GM18519 (cell line): ENCODE results near the gene SPINK2.

Experiments used
- ATAC-seq: cut with Tn5 transposase; IDR thresholded peaks from one replicate; pipeline ENCODE4 v1.9.1; 2021; ENCODE audit warnings: mild to moderate bottlenecking, moderate library complexity; ENCODE audit not compliant: unreplicated experiment, low FRiP score

SPINK2 gene, protein sequence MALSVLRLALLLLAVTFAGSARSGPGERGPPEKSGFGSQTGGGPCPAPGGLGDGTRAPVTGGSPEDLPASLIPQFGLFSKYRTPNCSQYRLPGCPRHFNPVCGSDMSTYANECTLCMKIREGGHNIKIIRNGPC

DNA sequence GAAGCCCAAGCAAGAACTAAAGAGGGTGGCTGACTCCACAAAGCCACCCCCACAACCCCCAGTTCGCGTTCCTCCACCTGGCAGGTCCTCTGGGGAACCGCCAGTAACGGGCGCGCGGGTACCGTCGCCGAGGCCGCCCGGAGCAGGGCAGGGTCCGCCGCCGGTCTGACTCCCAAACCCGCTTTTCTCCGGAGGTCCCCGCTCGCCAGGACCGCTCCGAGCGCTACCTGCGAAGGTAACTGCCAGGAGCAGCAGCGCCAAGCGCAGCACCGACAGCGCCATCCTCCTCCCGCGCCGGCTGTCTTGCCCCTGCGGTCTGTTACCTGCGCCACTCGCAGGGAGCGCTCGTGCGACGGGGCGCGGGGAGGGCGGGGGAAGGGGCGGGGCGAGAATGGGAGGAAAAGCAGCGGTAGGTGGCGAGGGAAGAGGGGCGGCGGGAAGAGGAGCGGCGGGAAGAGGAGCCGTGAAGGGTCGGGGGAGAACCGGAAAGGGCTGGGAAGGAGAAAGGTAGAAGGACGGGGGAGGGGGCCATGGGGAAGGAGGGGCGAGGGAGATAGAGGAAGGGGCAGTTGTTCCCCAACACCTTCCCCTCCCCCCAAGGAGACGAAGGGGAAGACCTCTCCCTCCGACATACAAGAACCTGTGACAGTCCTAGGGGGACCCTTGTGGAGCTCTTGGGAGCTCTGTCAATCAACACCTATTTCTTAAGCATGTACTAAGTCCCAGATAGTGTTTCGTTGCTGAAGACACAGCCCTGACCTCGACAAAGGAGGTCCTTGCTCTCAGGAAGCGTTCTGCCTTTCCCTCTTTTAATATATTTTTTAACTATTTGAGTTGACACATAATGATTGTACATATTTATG is at the start of gene SPINK2:
Gene SPINK2 (minus strand): TSS at position 321 of the 863 bp plus-strand sequence. CDS start 39 bp downstream, at position 282.
- peak; percentile 37 for ATAC-seq

DNA sequence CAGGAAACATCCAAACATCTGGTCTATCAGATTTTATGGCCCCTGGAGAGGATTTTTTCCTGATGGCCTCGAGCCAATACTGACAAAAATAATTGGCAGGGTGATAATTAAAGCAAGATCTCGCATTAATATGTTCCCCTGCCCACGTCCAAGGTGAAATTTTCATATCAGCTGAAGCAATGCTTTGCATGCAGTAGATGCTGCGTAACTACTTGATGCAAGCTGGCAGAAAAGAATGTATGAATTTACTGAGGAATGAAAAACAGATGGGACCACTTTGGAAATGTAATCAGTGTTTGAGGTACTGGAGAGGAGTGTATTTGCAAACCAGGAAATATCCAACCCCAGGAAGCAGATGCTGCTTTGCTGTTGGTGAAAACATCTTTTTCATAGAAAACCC is 49.4 kb upstream of the SPINK2 start:
- no peak for ATAC-seq

DNA sequence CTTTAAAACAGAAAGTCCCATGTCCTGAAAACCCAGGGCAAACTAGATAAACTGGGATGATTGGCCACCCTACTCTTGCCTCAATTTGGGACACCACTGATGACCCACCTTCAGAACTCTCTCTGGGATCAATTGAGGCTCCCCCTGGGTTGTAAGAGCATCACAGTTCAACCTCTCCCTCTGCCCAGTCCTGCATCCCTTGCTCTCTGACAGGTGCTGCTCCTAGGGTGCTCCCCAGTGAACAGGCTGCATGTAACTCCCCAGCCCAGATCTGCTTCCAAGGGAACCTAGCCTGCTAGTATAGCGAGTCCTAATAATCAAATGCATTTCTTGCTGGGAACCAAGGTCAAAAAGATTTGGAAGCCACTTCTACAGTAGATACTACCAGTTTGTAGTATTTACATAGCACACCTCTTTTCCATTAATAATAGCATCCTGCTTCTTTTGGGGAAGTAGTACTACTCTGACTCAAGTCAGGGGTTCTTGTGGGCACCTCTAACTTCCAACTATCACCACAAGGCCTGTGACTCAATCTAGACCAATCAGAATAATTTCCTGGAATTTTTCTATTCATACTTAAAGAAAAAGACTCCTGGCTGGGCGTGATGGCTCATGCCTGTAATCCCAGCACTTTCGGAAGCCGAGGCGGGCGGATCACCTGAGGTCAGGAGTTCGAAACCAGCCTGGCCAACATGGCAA is 42.1 kb upstream of the SPINK2 start:
- ATAC-seq = no peak

DNA sequence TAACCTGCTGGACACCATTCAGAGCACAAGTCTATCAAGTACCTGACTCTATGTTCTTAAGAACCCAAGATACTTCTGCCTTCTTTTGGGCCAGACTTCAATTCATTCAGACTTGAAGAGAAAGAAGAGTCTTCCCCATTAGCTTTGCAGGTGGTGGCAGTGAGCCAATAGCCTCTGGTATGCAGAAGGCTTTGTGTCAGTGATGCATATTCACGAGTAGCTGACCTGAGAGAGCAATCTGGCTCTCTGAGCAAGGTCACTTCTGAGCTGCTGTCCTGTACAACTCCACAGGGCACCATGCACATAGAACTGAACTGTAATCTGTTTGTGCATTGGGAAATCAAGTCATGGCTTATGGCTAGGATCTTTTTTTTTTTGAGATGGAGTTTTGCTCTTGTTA is 39.9 kb upstream of the SPINK2 start:
- no peak for ATAC-seq

DNA sequence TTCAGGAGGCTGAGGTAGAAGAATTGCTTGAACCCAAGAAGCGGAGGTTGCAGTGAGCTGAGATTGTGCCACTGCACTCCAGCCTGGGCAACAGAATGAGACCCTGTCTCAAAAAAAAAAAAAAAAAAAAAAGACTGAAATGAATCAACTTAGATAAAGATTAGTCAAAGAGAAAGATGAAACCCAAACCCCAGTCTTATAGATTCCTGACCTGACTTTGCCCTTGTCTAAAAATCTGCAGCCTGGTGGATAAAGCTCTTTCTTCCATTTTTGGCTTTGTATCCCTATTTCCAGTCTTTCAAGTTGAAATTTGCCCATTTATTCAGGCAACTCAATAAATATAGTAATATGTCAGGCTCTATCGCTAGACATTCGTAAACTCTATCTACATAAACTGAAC is 39.3 kb upstream of the SPINK2 start:
- peak; percentile 46 for ATAC-seq

DNA sequence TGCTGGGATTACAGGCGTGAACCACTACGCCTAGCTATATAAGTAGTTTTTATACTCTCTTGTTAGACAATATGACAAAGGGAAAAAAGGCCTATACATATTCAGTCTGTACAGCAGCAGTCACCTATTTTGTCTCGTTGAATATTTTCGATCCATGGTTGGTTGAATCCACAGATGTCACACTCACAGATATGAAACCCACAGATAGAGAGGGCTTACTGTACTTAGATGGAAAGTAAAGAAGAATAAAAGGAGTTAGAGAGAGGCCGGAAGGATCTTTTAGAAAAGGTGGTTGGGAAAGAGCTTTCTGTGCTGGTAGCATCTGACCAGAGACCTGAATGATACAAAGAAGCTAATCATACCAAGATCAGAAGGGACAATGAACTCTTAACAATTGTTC is 38.3 kb upstream of the SPINK2 start:
- peak; percentile 48 for ATAC-seq

GRCh38 chr4:56857601-56858309 is 36.3 kb upstream of the SPINK2 start:
- no peak for ATAC-seq

- ATAC-seq = no peak
These were observed 35.2 kb upstream of the SPINK2 start for GRCh38 chr4:56856656-56857055.

DNA sequence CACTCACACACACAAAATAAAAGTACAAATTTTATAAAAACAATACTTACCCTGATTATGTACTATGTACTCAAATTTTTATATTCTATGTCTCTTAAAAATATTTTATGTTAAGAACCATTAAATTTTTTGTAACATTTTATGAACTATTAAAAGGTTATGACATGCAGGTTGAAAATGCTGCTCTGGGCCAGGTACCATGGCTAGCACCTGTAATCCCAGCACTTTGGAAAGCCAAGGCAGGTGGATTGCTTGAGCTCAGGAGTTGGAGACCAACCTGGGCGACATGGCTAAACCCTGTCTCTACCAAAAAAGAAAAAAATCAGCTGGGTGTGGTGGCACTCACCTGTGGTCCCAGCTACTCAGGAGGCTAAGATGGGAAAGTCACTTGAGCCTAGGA is 29.4 kb upstream of the SPINK2 start:
- no peak for ATAC-seq

DNA sequence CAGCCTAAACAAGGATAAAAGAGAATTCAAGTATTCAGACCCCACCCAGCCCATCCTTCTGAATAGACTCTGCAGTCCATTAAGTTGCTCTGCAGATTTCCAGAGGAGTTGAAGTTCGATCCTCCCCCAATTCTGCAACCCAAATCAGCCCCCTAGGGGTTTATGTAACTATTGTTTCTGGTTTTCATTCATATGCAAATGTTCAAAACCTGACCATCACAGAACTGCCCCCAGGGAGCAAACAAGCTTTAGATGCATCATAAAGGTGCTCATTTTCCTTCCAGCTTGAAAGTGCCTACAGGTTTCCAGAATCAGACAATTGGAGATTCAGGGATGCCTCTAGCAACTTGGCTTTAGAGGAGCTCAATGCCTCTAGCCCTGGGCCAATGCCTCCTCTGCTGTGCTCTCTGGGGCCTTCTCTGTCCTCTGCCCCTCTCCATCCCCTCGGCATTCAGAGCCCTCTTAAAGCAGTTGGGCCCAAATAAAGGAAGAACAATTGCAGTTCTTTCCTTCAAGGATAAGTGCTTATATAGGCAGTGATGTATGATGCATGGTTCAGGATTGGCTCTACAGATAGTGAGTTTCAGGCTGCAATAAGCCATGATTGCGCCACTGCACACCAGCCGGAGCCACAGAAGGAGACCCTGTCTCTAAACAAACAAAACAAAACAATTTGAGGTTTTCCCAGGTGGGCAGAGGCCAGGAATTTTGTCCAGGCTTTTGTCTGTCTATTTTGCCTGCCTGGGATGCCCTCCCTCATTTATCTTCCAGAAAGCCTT is 23.5 kb upstream of the SPINK2 start:
- no peak for ATAC-seq

- no peak for ATAC-seq
These were observed 22.0 kb upstream of the SPINK2 start for GRCh38 chr4:56843421-56843899.

- ATAC-seq = no peak
These were observed 19.1 kb upstream of the SPINK2 start for GRCh38 chr4:56840559-56840958.

DNA sequence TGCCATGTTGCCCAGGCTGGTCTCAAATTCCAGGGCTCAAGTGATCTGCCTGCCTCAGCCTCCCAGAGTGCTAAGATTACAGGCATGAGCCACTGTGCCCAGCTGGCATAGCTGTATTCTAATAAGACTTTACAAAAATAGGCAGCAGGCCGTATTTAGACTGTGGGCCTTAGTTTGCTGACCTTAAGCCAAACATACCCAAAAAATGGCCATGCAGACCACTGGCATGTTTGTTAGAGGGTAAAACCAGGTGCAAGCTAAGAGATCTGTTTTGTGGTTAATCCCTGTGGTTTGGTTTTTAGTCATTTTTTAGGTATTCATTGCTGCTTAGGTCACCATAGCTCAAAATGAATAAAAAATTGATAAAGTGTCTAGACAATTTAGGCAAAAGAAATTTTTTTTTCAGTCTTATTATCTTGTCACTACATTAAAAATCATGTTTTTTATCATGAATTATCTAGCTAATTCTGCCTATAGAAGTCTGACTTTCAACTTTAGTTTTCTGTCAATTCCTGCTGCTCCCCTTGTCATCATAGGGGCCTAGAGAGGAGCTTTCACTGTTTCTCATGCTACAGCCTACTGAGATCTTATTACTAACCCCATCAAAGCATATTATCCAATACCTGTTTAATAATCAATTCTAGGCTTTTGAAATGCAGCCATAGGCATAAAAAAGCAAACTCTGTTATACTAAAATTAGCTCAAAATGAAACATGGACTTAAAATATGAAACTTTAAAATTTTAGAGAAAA is 7.5 kb upstream of the SPINK2 start:
- ATAC-seq = no peak

DNA sequence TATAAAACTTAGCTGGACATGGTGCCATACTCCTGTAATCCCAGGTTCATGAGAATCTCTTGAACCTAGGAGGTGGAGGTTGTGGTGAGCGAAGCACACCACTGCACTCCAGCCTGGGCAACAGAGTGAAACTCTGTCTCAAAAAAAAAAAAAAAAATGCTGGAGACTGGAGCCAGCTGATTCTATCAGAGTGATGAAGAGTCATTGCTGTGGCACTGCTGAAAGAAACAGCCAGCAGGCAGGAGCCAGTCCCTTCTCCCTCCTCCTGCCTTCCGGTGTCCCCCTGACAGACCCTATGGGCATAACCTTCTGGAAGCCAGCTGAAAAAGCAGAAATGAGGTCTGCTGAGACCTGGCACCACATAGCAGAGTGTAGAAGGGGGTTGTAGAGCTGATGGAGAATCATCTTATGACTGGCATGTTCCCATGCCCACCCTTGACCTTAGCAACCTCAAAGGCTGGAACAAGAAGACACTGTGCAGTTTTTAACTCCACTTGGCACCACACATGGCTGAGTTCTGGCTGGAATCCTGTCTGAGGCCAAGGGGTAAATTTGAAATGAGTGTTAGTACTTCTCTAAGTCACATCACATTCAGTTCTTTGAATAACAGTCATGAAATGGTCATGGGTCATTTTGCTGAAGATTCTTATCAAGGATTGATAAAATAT is 2.6 kb upstream of the SPINK2 start:
- no peak for ATAC-seq

DNA sequence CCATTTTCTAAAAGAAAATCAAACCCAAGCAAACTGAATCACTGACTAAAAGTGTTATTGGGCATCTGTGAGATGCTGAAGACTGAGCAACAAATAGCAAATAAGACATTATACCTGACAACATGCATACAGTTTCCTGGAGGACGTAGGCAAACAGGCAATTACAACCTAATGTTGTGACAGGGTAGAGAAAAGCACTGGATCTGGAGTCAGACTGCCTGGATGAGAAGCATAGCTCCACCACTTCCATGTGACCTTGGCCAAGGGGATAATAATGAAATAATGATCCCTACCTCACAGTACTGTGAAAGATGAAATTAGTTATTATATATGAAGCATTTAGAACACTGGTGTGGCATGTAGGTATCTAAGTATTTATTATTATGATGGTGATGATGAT is 2.7 kb downstream of the SPINK2 start:
- no peak for ATAC-seq

DNA sequence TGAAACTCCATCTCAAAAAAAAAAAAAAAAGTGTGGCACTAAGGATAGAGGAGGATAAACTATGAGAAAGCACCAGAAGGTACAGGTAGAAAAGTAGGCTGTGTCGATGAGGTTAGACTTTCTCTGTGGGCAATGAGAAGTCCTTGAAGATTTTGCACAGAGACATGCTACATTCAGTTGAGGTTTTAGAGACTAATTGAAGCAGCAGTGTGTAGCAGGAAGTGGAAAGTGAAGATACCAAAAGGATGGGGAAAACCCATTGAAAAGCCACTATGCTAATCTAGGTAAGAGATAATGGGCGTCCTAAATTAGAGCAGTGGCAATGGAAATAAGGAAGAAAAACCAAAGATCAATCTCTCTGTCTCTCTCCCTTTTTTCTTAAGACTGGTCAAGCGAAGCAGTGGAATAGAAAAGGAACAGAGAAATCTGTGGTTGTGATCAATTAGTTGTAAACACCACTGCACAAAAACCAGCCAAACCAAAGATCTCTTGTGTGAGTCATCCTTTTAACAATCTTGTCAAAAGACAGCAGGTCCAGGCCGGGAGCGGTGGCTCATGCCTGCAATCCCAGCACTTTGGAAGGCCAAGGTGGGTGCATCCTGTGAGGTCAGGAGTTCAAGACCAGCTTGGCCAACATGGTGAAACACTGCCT is 3.5 kb downstream of the SPINK2 start:
- peak; percentile 90 for ATAC-seq

DNA sequence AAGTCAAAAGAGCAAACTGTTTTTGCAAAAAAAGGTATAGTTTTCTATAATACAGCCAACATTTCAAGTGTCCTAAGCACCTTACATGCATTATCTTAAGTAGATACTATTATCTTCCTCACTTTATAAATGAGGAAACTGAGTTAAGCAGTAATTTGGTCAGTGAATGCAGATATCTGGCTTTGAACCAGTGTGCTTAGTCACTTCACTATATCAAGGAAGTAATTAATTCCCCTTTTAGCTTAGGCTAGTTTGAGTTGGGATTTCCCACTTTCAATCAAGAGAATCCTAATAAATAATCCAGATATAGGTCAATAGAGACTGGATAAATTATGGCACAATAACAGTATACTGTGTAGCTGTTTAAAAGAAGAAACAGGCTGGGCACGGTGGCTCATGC is 14.8 kb downstream of the SPINK2 start:
- ATAC-seq = no peak

- ATAC-seq = no peak
These were observed 16.9 kb downstream of the SPINK2 start for GRCh38 chr4:56804551-56804950.
